Upper lobe of right lung (tissue), 1 donor: ENCODE measurements around the gene FAM53A. TPM values are rescaled to one million over a fixed set of nuclear protein-coding genes. Genes with fewer than 3 reads are reported as not detected.
A peak's percentile ranks its signal among the peaks of the same experiment; 100 is the strongest.

ENCODE experiments used
- ATAC-seq: fragments of 200-7000 bp; cut with Tn5 transposase; one replicate; pipeline ENCODE4 v1.9.1; 2020; ENCODE audit warnings: mild to moderate bottlenecking, moderate library complexity
- DNase-seq: peaks from one replicate; pipeline ENCODE4 v3.0.0-alpha.2; 2020
- H3K27ac ChIP-seq: fragments of 200-600 bp; one replicate; pipeline ENCODE4 v1.8.0; 2022
- H3K27me3 ChIP-seq: fragments of 200-600 bp; one replicate; pipeline ENCODE4 v1.8.0; 2022; ENCODE audit warnings: mild to moderate bottlenecking
- H3K36me3 ChIP-seq: fragments of 200-600 bp; one replicate; pipeline ENCODE4 v1.8.0; 2022
- H3K4me1 ChIP-seq: fragments of 200-600 bp; one replicate; pipeline ENCODE4 v1.8.0; 2022
- H3K4me3 ChIP-seq: fragments of 200-600 bp; one replicate; pipeline ENCODE4 v1.8.0; 2022; ENCODE audit warnings: mild to moderate bottlenecking
- H3K9me3 ChIP-seq: fragments of 200-600 bp; one replicate; pipeline ENCODE4 v1.8.0; 2022
- intact Hi-C: fragments of 100-400 bp; cut with DNase I; formaldehyde crosslinking; loops from one replicate; pipeline ENCODE4 v1.11.0; 2022
- total RNA-seq: library from RNA; stranded (reverse); fragmentation: NEBNext Ultra II Directional; extraction: Animal tissue kit (Norgen Biotek cat#: 25700); gene quantifications from one replicate; pipeline ENCODE4 v1.2.1, GENCODE V29; 2021
- TF ChIP-seq, protein P1 (sequence below): fragments of 200-600 bp; IDR thresholded peaks from one replicate; pipeline ENCODE4 v1.8.0; 2022; ENCODE audit warnings: antibody characterized with exemption
- donor health status: DM: no; HTN: yes; CAD: no; lungs with severe emphysema.

The FAM53A gene
- total RNA-seq, 1 donor from 2014 or later, result 2.8 TPM

DNA sequence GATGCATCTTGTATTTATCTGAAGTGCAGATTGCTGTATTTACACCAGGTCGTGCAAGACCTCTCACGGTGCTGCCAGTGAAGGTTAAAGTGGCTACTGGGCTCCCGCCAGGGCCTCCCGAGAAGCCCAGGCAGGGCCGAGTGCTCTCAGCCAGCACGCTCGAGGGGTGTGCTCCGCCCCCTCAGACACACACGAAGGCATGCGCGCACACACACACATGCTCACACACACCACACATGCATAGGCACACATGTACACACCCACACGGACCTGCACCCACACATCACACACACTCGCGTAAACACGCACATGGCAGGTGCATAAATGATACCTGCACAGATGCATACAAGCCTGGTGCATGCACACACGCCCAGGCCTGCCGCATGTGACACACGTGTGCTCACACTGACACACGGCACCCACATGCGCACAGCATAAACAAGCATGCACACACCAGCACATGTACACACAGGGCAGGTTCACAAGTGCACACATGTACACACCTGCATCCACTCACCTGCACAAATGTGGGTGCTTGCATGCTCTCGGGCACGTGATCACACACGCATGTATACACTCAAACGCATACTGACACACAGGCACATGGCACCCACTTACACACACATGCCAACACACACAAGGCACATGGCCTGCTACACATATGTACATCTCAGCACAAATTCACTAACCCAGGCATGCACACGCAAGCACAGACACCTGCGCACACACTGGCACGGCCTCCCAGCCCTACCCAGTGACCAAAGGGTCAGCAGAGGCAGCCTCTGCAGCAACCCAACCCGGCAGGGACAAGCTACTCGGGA lies 71.6 kb downstream of the FAM53A start:
- DNase-seq (peak; percentile 78), ATAC-seq (peak; percentile 51)
- H3K9me3 ChIP-seq, result no peaks in the 10 kb centered on the region
- intact Hi-C loops, result no loop called here
- TF ChIP-seq, protein P1, sequence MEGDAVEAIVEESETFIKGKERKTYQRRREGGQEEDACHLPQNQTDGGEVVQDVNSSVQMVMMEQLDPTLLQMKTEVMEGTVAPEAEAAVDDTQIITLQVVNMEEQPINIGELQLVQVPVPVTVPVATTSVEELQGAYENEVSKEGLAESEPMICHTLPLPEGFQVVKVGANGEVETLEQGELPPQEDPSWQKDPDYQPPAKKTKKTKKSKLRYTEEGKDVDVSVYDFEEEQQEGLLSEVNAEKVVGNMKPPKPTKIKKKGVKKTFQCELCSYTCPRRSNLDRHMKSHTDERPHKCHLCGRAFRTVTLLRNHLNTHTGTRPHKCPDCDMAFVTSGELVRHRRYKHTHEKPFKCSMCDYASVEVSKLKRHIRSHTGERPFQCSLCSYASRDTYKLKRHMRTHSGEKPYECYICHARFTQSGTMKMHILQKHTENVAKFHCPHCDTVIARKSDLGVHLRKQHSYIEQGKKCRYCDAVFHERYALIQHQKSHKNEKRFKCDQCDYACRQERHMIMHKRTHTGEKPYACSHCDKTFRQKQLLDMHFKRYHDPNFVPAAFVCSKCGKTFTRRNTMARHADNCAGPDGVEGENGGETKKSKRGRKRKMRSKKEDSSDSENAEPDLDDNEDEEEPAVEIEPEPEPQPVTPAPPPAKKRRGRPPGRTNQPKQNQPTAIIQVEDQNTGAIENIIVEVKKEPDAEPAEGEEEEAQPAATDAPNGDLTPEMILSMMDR, result no peak
- H3K27ac ChIP-seq, result no peak overlapping the region
- no peaks in the 10 kb centered on the region for H3K36me3 ChIP-seq
- H3K27me3 ChIP-seq, result no peaks in the 10 kb centered on the region
- H3K4me3 ChIP-seq, result no peak overlapping the region
- H3K4me1 ChIP-seq, result peaks cover 12% of the 10 kb centered on the region

DNA sequence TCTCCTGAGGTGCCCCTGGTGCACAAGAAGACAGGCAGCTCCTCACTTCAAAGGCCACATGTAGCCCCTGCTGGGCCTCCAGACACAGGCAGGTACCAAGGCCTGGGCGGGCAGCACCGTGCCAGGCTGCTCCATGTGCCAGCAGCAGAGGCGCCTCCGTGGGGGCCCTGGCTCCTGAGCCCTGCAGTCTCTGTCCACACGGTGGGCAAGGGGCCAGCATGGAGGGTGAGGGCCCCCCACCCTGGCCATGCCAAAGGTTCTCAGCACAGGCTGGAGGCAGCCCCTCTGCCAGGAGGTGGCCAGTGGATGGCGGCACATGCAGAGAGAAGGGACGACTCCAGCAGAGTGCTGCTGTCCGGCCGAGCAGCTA lies 72.6 kb downstream of the FAM53A start:
- DNase-seq, result peak; percentile 62
- ATAC-seq, result peak; percentile 2
- H3K9me3 ChIP-seq, result no peaks in the 10 kb centered on the region
- H3K36me3 ChIP-seq, result no peaks in the 10 kb centered on the region
- no peak overlapping the region for H3K27ac ChIP-seq
- no peak overlapping the region for H3K4me3 ChIP-seq
- no peaks in the 10 kb centered on the region for H3K27me3 ChIP-seq
- peaks cover 7% of the 10 kb centered on the region for H3K4me1 ChIP-seq
- TF ChIP-seq, protein P1, result no peak
- intact Hi-C loops, result no loop called here

GRCh38 chr4:1610791-1611500 lies 73.2 kb downstream of the FAM53A start:
- TF ChIP-seq, protein P1, result no peak
- no peak for DNase-seq
- peak; percentile 3 for ATAC-seq
- Histone ChIP-seq H3K27ac (no peak overlapping the region), H3K27me3 (no peaks in the 10 kb centered on the region), H3K4me3 (no peak overlapping the region), H3K4me1 (peaks cover 2% of the 10 kb centered on the region), H3K36me3 (no peaks in the 10 kb centered on the region), H3K9me3 (no peaks in the 10 kb centered on the region)
- intact Hi-C loops, result no loop called here

GRCh38 chr4:1609901-1610790 lies 74.0 kb downstream of the FAM53A start:
- Histone ChIP-seq H3K36me3 (no peaks in the 10 kb centered on the region), H3K4me1 (no peaks in the 10 kb centered on the region), H3K27ac (no peak overlapping the region), H3K27me3 (peaks cover 6% of the 10 kb centered on the region), H3K4me3 (no peak overlapping the region), H3K9me3 (no peaks in the 10 kb centered on the region)
- intact Hi-C loops, result no loop called here
- no peak for ATAC-seq
- TF ChIP-seq, protein P1, result no peak
- DNase-seq, result peak; percentile 61

DNA sequence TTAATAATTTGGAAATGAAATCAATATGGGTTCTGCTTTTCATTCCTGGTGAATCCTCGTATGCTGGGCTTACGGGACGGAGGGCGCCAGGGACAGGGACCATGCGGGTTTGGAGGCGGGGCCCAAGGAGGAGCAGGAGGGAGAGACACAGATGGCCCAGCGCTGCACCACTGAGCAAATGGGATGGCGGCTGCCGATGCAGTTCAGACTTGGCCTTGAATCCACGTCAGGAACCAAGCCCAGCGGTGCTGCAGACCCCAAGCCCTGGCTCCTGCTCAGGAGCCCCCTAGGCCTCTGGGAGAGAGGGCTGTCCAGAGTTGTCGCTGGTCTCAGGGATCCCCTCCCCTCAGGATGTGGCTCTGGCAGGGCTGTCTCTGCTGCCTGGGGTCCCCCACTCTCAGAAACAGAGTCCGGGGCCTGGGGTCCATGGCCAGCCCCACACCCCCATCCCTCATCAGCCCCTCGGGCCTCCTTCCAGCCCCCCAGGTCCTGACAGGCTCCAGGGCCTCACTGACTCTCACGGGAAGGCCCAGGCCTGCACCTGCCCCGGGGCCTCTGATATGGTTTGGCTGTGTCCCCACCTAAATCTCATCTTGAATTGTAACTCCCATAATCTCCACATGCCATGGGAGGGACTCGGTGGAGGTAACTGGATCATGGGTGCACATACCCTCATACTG lies 75.2 kb downstream of the FAM53A start:
- no peak overlapping the region for H3K4me3 ChIP-seq
- TF ChIP-seq, protein P1, result no peak
- no peaks in the 10 kb centered on the region for H3K4me1 ChIP-seq
- no peaks in the 10 kb centered on the region for H3K36me3 ChIP-seq
- intact Hi-C loops, result no loop called here
- no peak overlapping the region for H3K27ac ChIP-seq
- ATAC-seq, result no peak
- DNase-seq, result peak; percentile 47
- peaks cover 6% of the 10 kb centered on the region for H3K27me3 ChIP-seq
- H3K9me3 ChIP-seq, result no peaks in the 10 kb centered on the region
